ENCODE measurements around the gene CAMSAP3.

The CAMSAP3 gene

DNA sequence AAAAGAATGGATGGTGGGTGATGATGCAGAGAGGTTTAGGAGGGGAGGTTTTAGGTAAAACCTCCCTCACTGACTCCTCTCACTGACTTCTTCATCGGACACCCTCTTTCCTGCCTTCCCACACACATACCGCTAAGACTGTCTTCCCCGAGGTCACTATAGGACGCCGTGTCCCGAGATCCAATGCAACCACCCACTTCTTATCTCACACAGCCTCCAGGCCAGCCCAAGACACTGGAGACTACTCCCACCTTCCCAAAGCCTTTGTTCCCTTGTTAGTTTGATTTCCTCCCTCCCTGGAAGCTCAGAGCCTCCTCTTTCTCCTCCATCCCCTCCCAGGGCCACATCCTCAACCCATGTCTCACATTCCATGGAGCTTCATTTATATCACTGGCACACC, 16.5 kb upstream of the CAMSAP3 start:
- no peak for DNase-seq

DNA sequence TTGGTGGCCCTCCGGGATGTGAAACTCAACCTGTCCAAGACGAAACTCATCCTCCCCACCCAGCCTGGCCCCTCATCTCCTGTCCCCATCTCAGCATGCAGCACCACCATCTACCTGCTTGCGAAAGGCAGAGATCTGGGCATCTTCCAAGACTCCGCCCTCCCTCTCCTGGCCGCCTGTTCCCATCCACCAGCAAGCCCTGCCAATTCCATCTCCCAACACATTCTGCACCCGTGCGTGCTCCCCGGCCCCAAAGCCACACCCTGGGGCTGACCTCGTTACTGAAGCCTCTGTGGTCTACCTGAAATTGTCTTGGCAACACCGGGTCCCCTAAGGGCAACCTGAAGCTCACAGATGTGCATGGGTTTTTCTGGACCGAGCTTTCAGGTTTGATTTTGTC, 13.2 kb upstream of the CAMSAP3 start:
- DNase-seq = no peak

DNA sequence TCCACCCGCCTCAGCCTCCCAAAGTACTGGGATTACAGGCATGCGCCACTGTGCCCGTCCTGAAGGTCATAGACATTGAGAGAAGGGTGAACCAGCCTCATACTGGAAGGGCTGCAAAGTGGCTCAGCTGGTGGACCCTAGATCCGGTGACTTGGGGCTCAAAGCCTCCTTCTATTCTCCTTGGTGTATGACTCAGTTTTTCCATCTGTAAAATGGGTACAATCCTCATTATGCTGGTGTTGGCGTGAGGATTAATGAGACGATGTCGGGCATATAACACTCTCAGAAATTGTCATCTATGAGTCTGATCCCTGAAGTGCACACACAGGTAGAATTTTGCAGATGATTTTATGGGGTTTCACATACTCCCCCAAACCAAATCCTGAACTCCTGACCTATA, 5.8 kb upstream of the CAMSAP3 start:
- no peak for DNase-seq

DNA sequence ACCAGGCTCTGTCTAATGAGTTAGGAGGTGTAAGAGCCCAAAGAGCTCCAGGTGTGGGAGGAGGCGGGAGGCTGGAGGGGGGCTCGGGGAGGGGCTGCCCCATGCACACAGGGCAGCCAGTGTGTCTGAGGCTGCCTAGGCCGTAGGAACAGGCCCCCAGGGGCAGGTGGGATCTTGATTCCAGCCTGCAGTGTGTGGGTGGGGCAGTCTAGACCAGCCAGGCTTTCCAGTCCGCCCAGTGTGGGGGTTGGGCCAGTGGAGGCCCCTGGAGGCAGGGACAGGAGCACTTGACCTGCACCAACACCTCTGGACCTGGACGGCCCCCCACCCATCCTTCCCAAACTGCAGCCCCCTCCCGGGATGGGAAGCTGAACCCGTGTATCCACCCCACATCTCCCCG, 5.4 kb upstream of the CAMSAP3 start:
- DNase-seq = no peak

DNA sequence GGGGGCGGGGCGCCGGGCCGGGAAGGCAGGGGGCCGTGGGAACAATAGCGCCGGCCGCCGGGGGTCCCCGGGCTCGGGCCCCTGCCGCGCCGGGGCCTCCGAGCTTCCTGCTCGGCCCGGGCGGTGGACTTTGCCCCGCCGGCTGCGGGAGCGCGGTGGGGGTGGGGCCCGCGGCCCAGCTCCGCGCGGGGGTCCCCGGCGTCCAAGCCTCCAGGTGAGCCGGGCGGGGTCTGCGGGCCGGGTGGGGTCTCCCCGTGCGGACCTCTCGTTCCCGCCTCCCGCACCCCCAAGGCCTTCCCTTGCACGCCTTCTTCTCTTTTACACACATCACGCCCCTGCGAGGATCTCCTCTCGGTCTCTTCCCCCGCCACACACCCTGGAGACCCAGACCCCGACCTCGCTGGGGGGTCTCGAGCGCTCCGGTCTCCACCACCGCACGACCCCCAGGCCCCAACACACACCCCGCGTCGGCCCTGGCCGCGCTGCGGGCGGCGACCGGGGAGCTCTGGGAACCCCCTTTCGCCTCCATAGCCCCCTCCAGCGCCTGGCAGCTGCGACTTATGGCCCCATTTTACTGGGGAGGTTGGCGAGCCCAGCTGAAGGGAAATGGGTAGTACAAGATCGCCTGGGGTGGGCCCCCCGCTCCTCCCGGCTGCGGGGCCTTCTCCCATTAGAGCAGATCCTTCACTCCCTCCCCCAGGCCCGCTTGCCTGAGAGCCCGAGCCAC, 711 bp downstream of the CAMSAP3 start:
- no peak for DNase-seq

DNA sequence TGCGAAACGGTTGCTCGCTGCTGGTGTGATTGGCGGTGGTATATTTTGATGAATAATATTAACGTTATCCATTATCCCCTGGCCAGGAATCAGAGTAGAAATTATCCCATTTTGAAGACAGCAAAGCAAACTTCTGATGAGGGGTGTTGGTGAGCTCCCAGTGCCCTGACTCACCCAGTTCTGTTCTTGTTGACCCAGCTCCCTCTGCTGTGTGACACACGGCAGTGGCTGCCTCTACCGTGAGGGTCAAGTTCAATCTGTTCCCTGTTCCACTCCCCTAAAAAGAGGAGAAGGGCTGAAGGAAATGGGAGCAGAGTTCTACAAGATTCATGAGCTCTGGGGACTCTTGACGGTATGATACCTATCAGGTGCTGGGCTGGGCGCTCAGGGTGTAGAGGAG, 2.0 kb downstream of the CAMSAP3 start:
- DNase-seq = no peak

DNA sequence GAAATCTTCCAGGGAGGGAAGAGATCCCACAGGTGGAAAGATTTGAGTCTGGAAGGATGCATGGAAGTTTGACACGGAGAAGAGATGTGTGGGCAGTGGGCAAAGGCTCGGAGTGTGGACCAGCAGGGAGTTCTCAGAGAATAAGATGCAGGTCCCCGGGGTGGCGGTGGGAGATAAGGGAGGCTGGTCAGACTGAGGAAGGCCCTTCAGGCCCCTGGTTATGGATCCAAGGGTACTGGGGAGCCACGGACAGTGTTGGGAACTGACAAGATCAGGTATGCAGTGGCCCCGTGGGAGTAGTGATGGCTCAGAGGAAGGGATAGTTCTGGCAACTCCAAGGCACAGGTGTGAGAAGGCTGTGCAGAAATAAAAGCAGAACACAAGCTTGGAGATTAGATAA, 2.5 kb downstream of the CAMSAP3 start:
- no peak for DNase-seq

DNA sequence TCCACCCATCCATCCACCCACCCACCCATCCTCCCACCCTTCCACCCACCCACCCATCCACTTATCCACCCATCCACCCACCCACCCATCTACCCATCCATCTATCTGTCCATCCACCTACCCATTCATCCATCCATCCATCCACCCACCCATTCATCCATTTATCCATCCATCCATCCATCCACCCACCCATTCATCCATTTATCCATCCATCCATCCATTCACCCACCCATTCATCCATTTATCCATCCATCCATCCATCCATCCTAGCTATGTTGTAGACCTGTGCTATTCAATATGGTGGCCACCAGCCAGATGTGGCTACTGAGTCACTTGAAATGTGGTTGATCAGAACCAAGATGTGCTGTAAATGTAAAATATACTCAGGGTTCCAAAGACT, 5.1 kb downstream of the CAMSAP3 start:
- DNase-seq = no peak

DNA sequence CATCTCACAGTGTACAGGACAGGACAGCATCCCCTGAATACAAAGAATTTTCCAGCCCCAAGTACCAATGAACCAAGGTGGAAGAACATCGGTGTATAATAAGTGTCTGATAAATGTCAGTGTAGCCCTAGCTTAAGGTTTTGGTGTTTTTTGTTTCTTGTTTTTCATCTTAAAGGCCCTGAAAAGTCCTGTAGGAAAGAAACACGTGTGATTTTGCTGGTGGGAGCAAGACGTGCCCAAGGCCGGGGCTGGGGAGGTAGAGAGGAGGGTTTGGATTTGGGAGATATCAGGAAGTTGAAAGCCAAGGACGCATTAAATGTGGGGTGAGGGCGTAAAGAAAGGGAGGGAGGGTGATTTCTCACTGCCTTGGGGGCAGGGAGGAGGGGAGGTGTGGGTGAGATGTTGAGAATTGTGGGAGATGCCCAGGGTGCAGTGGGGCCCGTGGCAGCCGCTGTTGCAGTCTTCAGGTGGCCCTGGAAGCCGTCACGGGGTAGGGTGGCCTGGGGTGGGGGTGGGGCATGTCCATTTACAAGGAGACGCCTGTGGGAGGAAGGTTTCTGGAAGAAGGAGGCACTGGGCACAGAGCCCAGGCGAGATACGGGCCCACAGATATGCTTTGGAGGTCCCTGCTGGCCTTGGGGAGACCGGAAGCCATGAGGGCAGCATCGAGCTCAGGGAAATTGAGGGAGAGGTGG, 6.7 kb downstream of the CAMSAP3 start:
- no peak for DNase-seq

DNA sequence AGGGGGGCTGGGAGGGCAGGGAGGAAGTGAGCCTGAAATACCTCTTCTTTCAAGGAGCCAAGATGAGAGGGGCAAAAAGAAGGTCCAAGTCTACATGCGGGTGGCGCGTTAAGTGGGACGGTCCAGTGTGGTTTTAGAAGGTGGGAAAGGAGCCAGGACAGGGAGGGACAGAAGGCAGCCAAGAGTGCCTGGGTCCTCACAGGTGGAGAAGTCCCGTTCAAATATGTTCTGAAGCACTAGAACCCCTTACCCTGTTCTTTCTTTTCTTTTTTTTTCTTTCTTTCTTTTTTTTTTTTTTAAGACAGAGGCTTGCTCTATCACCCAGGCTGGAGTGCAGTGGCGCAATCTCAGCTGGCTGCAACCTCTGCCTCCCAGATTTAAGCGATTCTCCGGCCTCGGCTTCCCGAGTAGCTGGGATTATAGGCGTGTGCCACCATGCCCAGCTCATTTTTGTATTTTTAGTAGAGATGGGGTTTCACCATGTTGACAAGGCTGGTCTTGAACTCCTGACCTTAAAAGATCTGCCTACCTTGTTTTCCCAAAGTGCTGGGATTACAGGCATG, 7.4 kb downstream of the CAMSAP3 start:
- no peak for DNase-seq

DNA sequence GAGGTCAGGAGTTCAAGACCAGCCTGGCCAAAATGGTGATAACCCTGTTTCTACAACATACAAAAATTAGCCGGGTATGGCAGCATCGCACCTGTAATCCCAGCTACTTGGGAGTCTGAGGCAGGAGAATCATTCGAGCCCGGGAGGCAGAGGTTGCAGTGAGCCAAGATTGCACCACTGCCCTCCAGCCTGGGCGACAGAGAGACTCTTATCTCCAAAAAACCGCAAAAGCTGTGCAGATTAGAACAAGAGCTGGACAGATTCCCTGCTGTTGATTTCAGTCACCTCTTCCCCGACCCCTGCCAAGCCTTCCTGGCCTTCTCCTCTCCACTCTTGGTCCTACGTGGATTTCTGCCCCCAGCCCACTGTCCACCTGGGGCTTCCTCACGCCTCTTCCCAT, 8.3 kb downstream of the CAMSAP3 start:
- DNase-seq = no peak

DNA sequence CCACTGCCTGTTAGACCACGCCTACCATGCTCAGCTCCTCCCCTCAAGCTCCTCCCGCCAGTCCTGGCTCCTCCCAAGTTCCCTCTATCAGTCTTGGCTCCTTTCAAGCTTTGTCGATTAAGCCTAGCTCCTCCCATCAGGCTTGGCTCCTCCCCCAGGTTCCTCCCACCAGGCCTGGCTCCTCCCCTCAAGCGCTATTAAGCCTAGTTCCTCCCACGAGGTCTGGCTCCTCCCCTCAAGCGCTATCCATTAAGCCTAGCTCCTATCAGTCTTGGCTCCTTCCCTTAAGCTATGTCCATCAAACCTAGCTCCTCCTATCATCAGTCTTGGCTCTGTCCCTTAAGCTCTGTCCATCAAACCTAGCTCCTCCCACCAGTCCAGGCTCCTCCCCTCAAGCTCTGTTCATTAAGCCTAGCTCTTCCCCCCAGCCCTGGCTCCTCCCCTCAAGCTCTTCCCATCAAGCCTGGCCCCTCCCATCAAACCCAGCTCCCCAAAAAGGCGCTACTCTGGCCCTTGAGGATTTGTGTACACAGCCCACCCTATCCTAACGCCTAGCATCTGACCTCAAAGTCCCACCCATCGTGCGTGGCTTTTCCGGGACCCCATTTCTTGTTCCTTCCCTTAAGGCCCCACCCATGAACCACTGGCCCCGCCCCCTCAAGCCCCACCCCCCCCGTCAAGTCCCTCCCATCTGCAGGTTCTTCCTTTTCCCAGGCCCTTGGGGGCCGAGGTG, 10.0 kb downstream of the CAMSAP3 start:
- DNase-seq = peak; percentile 17 to 38

DNA sequence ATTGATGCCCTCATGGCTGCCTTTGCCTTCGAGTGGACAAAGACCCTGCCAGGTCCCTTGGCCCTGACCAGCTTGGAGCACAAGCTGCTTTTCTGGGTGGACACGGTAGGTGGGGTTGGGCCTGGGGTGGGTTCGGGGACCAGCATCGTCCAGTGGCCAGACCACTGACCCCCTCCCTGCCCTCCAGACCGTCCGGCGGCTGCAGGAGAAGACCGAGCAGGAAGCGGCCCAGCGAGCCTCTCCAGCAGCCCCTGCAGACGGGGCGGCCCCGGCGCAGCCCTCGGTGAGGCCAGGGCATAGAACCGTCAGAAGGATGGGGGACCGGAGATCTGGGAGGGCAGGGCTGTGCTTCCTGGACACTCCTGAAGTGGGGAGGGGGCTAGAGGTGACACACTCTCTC, 10.6 kb downstream of the CAMSAP3 start:
- no peak for DNase-seq

DNA sequence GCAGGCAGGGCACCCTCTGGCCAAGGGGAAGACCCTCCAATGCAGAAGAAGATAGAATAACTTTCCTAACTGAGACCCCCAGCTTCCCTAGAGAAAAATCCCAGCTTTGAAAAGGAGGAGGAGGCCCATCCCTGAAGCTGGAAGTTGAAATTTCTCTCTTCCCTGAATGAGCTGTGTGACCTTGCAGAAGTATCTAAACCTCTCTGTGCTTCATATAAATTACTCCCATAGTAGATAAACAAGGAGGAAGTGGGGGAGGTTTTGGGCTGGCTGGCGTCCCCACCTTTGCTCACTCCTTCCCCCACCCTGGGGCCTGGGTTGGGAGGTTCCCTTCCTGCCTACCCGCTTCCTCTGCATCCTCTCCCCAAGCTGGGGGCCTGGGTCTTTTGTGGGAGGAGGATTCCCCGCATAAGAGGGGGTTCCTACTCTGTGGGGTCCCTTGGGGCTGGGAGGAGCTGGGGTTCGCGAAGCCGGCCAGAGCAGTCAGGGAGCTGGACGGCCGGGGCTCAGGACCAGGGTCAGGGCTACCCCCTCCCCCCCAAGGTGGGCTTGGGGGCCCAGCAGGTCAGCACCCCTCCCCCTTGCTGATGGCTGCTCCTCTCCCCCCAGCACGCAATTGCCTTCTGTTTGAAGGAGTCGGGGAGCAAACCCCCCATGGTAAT, 11.7 kb downstream of the CAMSAP3 start:
- no peak for DNase-seq

DNA sequence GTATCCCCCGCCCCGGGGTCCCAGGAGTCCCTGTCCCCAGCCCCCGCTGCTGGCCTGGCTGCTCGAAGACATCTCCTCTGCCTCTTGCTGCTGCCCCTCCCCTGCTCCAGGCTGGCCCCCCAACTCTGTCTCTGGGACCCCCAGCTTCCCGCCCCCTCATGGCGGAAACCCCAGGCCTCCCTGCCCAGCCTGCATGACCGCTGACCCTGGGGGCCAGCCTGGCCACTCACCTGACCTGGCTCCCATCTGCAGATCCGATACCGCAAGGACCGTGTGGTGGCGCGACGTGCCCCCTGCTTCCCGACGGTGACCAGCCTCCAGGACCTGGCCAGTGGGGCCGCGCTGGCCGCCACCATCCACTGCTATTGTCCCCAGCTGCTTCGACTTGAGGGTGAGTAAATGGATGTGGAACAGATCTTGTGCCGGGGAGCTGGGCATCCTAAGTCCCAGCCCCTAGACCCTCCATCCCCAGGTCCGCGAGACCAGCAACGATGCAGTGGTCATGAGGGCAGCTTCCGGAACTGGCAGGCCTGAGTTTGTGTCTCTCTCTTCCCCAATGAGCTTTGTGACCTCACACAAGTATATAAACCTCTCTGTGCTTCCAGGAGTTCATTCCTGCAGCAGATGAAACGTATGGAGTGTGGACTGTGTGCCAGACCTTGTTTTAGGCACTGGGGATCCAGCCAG, 12.4 kb downstream of the CAMSAP3 start:
- no peak for DNase-seq

DNA sequence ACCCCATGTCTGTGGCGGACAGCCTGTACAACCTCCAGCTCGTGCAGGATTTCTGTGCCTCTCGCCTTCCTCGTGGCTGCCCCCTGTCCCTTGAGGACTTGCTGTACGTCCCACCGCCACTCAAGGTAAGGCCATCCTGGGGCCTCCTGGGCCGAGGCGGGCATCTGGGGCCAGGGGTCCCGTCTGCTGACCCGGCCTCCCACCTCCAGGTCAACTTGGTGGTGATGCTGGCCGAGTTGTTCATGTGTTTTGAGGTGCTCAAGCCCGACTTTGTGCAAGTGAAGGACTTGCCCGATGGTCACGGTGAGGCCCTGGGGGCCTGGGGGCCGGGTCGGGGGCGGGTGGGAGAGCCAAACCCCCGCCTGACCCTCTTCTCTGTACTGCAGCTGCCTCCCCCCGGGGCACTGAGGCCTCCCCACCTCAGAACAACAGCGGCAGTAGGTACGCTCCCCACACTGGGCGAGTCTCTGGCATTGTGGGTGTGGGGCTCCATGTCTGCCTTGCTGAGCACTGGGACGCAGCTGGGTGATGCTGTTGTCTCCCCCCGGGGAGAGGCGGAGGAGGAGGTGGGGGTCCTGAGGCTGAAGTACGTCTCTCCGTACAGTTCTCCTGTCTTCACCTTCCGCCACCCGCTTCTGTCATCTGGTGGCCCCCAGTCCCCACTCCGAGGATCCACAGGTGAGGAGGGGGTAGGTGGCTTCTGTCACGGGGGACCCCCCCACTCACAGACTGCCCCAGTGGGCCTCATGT, 15.0 kb downstream of the CAMSAP3 start:
- DNase-seq = no peak

DNA sequence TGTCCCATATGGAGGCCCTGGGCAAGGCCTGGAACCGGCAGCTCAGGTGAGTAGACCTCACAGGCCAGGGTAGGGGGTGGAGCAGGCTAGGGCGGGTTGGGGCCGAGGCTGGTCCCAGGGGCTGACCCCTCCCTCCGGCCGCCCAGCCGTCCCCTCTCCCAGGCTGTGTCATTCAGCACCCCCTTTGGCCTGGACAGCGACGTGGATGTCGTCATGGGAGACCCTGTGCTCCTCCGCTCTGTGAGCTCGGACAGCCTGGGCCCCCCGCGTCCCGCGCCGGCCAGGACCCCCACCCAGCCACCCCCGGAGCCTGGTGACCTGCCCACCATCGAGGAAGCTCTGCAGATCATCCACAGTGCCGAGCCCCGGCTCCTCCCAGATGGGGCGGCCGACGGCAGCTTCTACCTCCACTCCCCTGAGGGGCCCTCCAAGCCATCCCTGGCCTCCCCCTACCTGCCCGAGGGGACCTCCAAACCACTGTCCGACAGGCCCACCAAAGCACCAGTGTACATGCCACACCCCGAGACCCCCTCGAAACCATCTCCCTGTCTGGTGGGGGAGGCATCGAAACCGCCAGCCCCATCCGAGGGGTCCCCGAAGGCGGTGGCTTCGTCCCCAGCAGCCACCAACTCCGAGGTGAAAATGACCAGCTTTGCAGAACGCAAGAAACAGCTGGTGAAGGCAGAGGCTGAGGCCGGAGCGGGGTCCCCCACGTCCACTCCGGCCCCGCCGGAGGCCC, 16.0 kb downstream of the CAMSAP3 start:
- DNase-seq = no peak

DNA sequence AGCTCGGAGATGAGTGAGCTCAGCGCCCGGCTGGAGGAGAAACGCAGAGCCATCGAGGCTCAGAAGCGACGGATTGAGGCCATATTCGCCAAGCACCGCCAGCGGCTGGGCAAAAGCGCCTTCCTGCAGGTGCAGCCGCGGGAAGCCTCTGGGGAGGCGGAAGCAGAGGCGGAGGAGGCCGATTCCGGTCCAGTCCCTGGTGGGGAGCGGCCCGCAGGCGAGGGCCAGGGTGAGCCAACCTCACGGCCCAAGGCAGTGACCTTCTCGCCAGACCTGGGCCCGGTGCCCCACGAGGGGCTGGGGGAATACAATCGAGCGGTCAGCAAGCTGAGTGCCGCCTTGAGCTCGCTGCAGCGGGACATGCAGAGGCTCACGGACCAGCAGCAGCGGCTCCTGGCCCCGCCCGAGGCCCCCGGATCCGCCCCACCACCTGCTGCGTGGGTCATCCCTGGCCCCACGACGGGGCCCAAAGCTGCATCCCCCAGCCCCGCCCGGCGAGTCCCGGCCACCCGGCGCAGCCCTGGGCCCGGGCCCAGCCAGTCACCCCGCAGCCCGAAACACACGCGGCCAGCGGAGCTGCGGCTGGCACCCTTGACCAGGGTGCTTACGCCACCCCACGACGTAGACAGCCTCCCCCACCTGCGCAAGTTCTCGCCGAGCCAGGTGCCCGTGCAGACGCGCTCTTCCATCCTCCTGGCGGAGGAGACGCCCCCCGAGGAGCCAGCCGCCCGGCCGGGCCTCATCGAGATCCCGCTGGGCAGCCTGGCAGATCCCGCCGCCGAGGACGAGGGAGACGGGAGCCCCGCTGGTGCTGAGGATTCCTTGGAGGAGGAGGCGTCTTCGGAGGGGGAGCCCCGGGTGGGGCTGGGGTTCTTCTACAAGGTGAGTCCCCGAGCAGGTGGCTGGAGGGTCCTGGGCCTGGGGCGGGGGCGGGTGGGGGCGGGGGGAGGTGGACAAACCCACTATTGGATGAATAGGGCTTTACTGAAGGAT, 16.9 kb downstream of the CAMSAP3 start:
- no peak for DNase-seq

DNA sequence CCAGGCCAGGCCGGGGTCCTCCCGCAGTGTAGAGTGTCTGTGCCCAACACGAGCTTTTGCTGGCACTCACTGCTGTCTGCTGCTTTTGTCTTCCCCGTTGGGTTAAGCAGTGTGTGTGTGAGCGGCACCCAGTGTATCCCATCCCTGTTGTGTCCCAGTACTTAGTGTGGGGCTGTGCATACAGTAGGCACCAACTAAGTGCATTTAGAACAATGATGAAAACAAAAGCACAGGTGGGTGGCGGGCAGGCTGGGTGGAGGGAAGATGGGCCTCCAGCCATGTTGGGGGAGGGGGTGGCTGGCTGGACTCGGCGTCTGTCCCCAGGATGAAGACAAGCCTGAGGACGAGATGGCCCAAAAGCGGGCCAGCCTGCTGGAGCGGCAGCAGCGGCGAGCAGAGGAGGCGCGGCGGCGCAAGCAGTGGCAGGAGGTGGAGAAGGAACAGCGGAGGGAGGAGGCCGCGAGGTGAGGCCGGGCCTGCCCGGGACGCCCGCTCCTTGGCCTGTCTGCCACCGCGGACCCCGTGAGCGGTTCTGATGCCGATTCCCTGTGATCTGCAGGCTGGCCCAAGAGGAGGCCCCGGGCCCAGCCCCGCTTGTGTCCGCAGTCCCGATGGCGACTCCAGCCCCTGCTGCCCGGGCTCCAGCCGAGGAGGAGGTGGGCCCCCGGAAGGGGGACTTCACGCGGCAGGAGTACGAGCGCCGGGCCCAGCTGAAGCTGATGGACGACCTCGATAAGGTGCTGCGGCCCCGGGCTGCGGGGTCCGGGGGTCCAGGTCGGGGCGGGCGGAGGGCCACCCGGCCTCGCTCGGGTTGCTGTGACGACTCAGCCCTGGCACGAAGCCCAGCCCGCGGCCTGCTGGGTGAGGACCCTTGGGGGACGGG, 19.4 kb downstream of the CAMSAP3 start:
- no peak for DNase-seq

All from CD4-positive, alpha-beta T cell treated with Interferon alpha-2 for 1 hour (primary cell).